Inflammatory macrophage treated with lipopolysaccharide for 1 hour (primary cell): ENCODE measurements around the gene GPR4.
"Not testable (repeated sequence)": the region's sequence is repeated elsewhere in the genome, so short reads cannot be mapped to it uniquely, and the experiment has no call there.

Experiments
- DNase-seq, 2 donors: peaks; one replicate each; pipeline ENCODE4 v3.0.0-alpha.2; 2020 to 2022

GPR4 gene

DNA sequence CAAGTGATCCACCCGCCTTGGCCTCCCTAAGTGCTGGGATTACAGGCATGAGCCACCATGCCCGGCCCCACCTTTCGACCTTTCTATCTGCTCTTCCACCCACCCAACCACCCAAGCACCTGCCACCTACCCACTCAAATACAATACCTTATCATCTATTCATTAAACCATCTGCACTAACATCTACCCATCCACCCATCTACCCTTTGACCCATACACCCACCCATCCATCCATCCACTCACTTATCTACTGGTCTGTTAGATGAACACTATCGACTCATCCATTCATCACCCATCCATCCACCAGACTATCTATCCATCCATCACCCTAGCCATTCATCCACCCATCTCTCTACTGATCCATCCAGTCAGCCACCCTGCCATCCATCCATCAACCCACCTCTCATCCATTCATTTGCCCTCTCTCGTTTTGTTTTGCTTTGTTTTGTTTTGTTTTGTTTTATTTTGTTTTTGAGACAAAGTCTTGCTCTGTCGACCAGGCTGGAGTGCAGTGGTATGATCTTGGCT, 20.0 kb upstream of the GPR4 start:
- no peak for DNase-seq

DNA sequence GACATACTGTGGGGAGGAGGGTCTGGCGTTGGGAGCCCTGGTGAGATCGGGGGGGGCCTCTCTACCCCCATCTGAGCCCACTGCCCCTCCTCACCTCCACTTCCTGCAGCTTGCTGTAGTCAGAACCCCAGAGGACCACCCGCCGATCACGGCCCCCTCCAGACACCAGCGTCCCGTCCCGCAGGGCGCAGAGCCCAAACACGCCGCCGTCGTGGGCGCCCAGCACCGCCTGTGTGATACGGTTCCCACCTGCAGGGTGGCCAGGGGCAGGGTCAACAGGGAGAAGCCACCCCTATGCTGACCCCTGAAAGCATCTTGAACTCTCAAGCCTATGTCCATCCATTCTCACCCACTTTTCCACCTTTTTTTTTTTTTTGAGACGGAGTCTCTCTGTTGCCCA, 19.4 kb upstream of the GPR4 start:
- no peak for DNase-seq

DNA sequence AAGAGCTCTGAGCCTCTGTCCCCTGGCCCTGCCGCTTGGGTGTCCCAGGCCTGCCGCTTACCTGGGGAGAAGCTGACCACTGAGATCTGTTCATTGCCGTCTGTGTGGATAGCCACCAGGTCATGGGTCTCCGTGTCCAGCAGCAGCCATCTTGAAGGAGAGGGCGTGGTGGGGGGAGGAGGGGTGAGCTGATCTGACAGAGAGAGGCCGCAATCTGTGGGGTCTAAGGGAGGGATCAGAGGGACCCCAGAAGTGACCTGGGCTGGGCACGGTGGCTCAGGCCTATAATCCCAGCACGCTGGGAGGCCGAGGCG, 14.6 kb upstream of the GPR4 start:
- DNase-seq = no peak

DNA sequence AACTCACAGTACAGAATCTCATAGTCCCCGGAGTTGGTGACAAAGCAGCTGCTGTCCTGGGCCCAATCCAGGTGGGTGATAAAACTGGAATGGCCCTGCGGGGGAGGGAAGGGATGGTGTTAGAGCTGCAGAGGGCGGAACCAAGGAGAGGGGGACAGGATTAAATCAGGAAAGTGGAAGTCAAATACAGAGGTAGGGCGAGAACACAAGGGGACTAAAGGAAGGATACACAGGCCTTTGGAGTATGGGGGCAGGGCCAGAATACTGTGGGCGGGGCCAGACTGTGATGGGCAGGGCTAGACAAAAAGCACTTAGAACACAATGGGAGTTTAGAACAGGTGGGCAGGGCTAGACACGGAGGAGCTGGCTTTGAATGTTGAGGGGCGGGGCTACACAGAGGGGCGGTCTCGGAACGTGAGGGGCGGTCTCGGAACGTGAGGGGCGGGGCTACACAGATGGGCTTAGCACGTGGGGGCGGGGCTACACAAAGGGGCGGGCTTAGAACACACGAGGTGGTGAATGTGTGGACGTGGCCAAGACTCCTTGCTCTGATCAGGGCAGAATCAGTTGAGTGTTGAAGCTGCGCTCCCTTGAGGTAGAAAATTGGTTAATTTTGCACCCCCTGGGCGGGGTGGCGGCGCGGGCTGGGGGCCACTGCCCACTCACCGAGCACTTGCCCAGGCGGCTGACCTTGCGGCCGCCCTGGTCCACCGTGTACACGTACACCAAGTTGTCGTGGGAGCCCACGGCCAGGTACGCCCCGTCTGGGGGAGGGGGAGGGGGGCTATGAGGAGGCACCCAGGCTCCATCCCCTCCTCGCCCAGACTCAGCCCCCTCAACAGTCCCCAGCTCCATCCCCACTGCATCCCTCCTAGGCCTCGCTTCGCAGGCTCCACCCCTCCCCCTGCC, 14.0 kb upstream of the GPR4 start:
- peak in 1 of 2 donors; percentile 54 for DNase-seq

GRCh38 chr19:45615056-45615455, 13.0 kb upstream of the GPR4 start:
- DNase-seq = not testable (repeated sequence)

GRCh38 chr19:45613926-45614725, 12.1 kb upstream of the GPR4 start:
- peak; percentile 91 to 96 for DNase-seq

- no peak for DNase-seq
Measured at GRCh38 chr19:45608948-45609347, 6.9 kb upstream of the GPR4 start.

DNA sequence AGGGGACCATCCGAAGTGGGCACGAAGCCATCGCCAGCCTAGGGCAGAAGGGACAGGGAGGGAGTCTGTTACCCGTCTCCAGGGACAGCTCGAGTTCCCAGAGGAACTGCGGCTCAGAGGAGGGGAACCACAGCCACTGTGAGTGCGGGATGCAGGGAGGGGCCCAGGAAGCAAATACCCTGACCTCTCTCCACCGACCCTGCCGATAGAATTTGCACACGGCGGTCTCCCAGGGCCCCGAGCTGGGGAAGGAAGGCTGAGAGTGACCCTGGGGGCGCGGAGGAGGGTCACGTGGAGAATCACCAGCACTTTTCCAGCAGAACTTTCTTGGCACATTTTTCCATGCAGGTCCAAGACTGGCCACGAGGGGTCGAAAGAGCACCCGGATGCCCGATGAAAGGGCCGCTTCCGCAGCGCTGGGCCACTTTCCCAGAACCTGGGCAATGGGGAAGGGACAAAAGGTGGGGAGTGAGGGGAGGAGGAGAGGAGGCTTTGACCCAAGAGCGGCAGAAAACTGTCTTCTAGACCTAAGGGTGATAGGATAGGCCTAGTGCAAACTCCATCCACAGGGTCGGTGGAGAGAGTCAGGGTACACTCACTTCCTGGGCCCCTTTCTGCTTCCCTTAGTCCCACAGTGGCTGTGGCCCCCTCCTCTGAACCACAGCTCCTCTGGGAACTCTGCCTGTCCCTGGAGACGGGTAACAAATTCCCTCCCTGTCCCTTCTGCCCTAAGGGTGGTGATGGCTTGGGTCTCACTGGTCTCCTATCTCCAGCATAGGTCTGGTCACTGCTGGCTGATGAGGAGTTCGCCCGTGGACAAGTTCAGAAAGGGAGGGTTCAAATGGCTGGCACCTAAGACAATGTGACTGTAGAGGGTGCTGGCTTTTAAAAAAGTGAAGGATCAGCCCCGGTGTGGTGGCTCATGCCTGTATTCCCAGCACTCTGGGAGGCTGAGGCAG, 5.3 kb upstream of the GPR4 start:
- DNase-seq = peak in 1 of 2 donors; percentile 76

DNA sequence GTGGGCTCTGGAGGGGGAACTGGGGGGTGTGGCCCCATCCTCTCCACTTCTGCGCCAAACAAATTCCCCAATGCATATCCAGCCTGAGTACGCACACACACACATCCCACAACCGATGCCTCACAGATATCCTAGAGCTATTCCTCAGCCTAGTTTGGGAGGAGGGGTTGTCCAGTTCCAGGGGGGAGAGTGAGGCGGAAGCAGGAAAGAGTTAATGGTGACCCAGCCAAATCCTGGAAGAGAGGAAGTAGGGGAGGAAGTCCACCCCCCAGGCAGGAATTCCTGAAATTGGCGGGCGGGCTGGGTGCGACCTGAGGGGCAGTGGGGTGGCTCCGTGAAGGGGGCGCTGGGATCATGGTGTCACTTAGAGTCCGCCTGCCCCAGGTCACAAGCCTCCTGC, 897 bp downstream of the GPR4 start:
- no peak for DNase-seq

- no peak for DNase-seq
Measured at GRCh38 chr19:45600340-45600885, 1.6 kb downstream of the GPR4 start.

DNA sequence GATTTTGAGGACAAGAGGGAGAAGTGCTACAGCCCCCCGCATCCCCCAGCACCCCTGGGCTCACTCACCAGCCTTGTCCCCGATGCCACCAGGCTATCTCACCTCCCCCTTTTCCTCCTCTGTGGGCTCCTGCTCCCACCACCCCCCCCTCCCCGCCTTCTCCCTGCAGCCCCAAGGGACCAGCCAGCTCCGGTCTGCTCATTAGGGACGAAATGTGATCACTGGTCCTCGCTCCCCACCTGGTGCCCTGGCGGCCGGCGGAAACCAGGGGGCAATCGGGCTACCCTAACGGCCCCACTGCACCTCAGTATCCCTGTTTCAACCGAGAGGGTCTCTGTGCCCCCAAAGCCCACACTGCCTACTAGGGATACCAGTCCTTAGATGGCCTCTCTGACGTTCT, 2.7 kb downstream of the GPR4 start:
- no peak for DNase-seq

- DNase-seq = peak in 1 of 2 donors; percentile 39
Measured at GRCh38 chr19:45598267-45599001, 3.6 kb downstream of the GPR4 start.

DNA sequence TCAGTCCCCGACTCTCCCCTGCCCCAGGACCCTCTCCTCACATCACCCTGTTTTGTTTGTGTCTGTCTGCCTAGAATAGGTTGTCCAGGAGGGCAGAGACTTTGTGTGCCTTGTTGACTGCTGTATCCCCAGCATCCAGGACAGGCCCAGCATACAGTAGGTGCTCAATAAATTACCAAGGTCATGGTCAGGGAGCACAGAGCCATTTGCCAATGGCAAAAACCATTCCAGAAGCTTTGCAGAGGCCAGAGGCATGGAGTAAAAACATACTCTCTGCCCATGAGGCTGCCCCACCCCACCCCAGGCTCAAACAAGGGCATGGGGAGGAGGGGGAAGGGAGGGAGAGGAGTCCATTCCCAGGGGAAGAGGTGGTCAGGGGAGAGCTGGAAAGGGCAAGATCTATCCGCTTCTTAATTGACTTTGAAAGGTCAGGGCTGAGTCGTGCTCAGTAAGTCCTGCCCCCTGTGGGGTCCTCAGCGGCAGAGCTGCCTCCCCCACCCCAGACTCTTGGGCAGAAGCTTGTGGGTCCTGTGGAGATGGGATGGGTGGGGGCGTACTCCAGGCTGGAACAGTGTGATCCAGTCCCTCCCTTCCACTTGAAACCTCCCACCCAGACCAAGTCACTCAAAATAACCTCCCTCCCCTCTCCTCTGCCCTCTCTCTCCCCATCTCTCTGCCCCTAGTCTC, 4.4 kb downstream of the GPR4 start:
- no peak for DNase-seq

- DNase-seq = no peak
Measured at GRCh38 chr19:45595814-45596213, 6.2 kb downstream of the GPR4 start.

DNA sequence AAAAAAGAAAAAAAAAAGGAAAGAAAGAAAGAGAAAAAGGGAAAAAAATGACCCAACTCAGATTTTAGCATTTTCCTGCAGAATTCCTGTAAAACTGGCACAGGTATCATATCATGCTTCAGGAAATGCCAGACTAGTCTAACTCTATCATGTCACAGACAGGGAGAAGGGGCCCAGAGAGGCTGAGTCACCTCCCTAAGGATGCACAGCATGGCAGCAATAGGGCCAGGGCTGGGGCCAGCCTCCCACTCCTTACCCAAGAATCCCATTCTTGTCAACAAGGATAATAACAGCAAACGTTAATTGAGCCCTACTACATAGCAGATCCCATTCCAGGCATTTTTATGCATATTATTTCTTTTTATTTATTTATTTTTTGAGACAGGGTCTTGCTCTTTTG, 8.5 kb downstream of the GPR4 start:
- DNase-seq = no peak

GRCh38 chr19:45592366-45592765, 9.6 kb downstream of the GPR4 start:
- DNase-seq = no peak

- DNase-seq = no peak
Measured at GRCh38 chr19:45591638-45592005, 10.4 kb downstream of the GPR4 start.

GRCh38 chr19:45591004-45591637, 10.9 kb downstream of the GPR4 start:
- no peak for DNase-seq

DNA sequence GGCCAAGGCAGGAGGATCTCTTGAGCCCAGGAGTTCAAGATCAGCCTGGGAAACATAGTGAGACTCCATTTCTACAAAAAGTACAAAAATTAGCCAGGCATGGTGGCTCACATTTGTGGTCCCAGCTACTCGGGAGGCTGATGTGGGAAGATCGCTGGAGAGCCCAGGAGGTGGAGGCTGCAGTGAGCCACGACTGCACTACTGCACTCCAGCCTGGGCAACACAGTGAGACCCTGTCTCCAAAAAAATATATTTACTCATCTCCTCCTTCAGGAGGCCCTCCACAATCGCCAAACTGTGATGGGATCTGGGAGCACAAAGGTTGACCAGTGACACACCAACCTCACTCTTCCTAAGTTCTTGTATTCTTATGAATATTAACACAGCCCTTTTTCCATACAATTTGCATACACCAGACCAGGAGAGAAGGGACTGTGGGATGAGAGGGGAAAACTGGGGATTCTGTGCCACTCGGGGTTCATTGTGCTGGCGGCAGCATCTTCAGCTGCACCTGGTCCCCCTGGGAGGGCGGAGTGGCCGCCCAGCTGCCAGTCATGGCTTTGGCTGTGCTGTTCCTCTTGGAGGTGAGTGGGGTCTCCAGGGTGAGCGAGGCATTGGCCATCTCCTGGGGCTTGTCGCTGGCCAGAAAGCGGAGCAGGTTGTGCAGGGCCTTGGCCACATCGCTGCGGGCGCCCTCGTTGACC, 11.6 kb downstream of the GPR4 start:
- DNase-seq = no peak

- no peak for DNase-seq
Measured at GRCh38 chr19:45589768-45590167, 12.2 kb downstream of the GPR4 start.
